GM12873 (cell line): Measurements from ENCODE around the gene PPIE.

Source experiments
- TF ChIP-seq, protein P1 (sequence below): IDR thresholded peaks from 2 replicates; pipeline ENCODE4 v1.5.1; 2012; ENCODE audit warnings: low read depth, mild to moderate bottlenecking, moderate library complexity, low read length, control low read depth; ENCODE audit not compliant: insufficient read depth; ENCODE audit errors: missing control alignments

The PPIE gene

DNA sequence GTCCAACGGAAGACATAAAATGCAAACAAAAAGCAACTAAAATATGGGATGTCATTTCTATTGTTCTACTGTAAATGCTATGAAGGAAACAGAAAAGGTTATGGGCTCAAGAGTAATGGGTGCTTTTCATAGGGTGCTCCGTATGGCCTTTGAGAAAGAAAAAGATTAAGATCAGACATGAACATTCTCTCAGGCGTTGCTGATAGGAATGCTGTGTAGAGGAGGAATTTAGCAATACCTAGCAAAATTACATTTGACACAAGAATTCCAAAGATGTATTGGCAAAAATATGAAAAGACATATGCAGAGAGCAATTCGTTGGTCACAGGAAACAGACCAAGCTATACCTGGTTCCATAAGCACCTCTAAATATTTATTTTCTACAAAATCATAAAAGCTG, 38.2 kb downstream of the PPIE start:
- TF ChIP-seq, protein P1, sequence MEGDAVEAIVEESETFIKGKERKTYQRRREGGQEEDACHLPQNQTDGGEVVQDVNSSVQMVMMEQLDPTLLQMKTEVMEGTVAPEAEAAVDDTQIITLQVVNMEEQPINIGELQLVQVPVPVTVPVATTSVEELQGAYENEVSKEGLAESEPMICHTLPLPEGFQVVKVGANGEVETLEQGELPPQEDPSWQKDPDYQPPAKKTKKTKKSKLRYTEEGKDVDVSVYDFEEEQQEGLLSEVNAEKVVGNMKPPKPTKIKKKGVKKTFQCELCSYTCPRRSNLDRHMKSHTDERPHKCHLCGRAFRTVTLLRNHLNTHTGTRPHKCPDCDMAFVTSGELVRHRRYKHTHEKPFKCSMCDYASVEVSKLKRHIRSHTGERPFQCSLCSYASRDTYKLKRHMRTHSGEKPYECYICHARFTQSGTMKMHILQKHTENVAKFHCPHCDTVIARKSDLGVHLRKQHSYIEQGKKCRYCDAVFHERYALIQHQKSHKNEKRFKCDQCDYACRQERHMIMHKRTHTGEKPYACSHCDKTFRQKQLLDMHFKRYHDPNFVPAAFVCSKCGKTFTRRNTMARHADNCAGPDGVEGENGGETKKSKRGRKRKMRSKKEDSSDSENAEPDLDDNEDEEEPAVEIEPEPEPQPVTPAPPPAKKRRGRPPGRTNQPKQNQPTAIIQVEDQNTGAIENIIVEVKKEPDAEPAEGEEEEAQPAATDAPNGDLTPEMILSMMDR, result no peak

DNA sequence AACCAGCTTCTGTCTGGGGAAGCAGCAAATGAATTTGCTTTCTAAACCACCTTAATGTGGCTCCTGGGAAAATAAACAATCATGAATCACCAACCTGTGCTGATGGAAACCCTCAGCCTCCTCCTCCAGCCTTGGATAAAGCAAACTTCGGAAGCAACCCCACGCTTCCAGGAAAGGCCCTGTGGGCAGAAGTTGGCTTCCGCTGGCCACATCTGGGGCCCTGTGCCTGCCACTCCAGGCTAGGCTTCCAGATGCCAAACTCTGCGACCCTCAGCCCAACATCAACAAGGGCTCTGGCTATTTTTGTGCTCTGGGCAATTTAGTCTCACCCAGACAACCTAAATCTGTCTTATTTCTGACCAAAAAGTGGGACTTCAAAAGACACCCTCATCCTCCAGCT, 38.6 kb downstream of the PPIE start:
- TF ChIP-seq, protein P1, result no peak

DNA sequence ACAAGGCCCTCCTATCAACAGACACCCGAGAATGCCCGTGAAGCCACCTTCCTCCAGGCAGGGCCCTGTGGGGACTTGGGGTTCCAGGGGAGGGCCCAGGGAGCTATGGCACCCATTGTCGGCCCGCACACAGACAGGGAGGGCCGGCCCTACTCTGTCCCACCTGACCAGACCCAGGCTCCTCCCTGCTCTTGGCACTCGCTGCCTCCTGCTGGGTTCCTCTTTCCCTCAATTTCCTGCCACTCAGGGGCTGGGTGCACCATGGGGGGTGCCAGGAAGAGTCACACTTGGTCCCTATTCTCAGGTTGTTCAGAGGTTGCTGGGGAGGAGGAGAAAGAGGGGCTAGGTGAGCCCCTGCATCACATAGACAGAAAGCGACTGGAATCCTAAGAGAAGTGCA, 40.5 kb downstream of the PPIE start:
- TF ChIP-seq, protein P1, result no peak

DNA sequence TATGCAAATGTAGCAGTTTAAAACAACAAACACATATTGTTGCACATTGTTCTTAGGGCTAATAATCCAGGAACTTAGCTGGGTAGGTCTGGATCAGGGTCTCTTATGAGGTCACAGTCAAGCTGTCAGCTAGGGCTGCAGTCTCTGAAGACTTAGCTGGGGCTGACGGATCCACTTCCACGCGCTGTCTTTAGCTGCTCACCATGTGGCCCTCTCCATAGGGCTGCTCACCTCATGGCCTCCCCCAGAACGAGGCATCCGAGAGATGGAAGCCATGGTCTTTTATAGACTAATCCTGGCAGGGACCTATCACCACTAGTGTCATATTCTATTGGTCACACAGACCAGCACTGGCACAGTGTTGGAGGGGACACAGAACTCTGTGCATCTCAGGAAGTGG, 41.1 kb downstream of the PPIE start:
- TF ChIP-seq, protein P1, result no peak

DNA sequence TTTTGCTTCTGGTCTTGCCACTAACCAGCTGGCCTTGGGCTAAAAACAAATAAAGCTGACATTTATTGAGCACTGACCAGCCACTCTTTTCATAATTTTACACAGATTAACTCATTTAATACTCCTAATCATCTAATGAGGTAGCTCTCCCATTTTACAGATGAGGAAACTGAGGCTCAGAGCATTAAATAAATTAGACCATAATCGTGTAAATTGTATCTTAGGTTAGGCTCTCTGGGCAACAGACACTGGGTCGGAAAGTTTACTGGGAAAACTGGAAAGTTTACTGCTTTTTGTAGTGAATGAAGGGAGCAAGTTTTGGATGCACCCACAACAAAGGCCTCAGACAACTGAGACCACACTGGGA, 42.6 kb downstream of the PPIE start:
- TF ChIP-seq, protein P1, result no peak

DNA sequence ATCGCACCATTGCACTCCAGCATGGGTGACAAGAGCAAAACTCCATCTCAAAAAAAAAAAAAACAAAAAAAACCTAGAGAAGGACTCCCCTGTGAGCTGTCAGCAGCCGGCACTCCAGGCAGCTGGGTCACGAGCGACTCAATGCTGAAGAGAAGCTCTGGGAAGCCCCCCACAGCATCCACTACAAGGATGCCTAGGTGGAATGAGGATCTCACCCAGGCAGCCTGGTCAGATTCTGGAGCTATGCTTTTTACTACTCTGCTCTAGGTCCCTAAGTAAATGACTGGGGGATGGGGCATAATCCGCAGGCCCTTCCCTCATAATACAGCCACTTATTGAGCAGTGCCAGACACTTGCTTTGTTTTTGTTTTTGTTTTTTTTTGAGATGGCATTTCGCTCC, 43.4 kb downstream of the PPIE start:
- TF ChIP-seq, protein P1, result no peak

DNA sequence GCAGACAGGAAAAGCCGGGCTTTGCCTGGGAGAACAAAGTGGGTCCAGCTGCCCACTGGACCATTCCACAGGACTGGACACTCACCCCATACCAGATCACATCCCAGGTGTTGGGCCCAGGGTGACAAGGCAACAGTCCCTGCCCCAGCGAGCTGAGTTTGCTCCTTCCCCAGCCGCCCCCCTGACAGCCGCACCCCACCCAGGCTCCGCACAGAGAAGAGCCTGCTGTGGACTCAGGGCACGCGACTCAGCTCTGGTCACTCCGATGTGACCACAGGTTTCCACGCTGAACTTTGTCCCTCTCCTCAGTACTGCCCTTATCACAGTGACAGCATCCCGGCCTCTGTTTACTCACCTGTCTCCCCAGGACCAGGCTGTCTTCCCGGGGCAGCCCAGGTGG, 48.8 kb downstream of the PPIE start:
- TF ChIP-seq, protein P1, result no peak

DNA sequence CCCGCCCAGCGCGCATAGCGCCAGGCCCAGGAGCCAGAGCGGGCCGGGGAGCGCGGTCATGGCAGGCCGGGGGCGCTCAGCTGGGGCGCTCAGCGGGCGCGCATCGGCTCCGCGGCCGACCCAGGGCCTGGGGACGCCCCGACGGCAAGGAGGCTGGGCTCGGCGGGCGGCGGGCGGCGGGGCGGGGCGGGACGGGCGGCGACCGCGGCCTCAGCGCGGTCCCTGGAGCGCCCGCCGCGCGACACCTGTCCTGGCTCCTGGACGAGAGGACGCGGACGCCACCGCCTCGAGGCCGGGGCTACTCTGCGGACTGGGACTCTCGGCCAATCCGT, 49.7 kb downstream of the PPIE start:
- TF ChIP-seq, protein P1, result no peak
